Glutamatergic neuron (in vitro differentiated cells): Measurements from ENCODE around the gene SNX5. TPM values are rescaled to one million over a fixed set of nuclear protein-coding genes. Genes with fewer than 3 reads are reported as not detected.

ENCODE experiments used
- DNase-seq: peaks from one replicate; pipeline ENCODE4 v3.0.0; 2022
- H3K27ac Mint-ChIP-seq: one replicate; pipeline ENCODE4 v1.8.0; 2020; ENCODE audit warnings: mild to moderate bottlenecking, mixed read lengths, inconsistent platforms; ENCODE audit not compliant: unreplicated experiment
- H3K27me3 Mint-ChIP-seq: one replicate; pipeline ENCODE4 v1.8.0; 2020; ENCODE audit warnings: mild to moderate bottlenecking, moderate library complexity, mixed read lengths, inconsistent platforms; ENCODE audit not compliant: unreplicated experiment
- H3K36me3 Mint-ChIP-seq: one replicate; pipeline ENCODE4 v1.8.0; 2020; ENCODE audit warnings: mild to moderate bottlenecking, mixed read lengths, inconsistent platforms; ENCODE audit not compliant: unreplicated experiment
- H3K4me1 Mint-ChIP-seq: one replicate; pipeline ENCODE4 v1.8.0; 2020; ENCODE audit warnings: mild to moderate bottlenecking, low read depth, mixed read lengths, inconsistent platforms; ENCODE audit not compliant: unreplicated experiment
- H3K4me3 Mint-ChIP-seq: one replicate; pipeline ENCODE4 v1.8.0; 2020; ENCODE audit warnings: mild to moderate bottlenecking, mixed read lengths, inconsistent platforms; ENCODE audit not compliant: unreplicated experiment
- H3K9me3 Mint-ChIP-seq: one replicate; pipeline ENCODE4 v1.8.0; 2020; ENCODE audit warnings: mild to moderate bottlenecking, moderate library complexity, mixed read lengths, inconsistent platforms; ENCODE audit not compliant: unreplicated experiment
- CTCF ChIP-seq: fragments of 200-600 bp; sonication (generic); IDR thresholded peaks from one replicate; pipeline ENCODE4 v1.5.0; 2021; ENCODE audit not compliant: partially characterized antibody, unreplicated experiment
- total RNA-seq: library from RNA; stranded (reverse); fragmentation: NEBNext Ultra II Directional; extraction: Animal tissue kit (Norgen Biotek cat#: 25700); gene quantifications from one replicate; pipeline ENCODE4 v1.2.1, GENCODE V29; 2021; ENCODE audit not compliant: unreplicated experiment

SNX5 gene
- total RNA-seq, 1 donor from 2014 or later = 43.2 TPM

GRCh38 chr20:17909869-17910321 lies 58.7 kb downstream of the SNX5 start:
- Mint-ChIP-seq H3K27ac (peak overlapping the region; percentile 14), H3K9me3 (peaks cover 2% of the 10 kb centered on the region), H3K27me3 (peaks cover 2% of the 10 kb centered on the region), H3K4me1 (peaks cover 12% of the 10 kb centered on the region), H3K36me3 (no peaks in the 10 kb centered on the region), H3K4me3 (no peak overlapping the region)
- no peak for DNase-seq
- no peak for TF ChIP-seq CTCF

- Mint-ChIP-seq H3K27ac (no peak overlapping the region), H3K4me1 (peaks cover 12% of the 10 kb centered on the region), H3K9me3 (peaks cover 2% of the 10 kb centered on the region), H3K36me3 (no peaks in the 10 kb centered on the region), H3K27me3 (peaks cover 2% of the 10 kb centered on the region), H3K4me3 (no peak overlapping the region)
- no peak for TF ChIP-seq CTCF
- DNase-seq = no peak
These were observed 63.0 kb downstream of the SNX5 start for GRCh38 chr20:17905544-17905943.

- no peak overlapping the region for H3K4me3 Mint-ChIP-seq
- H3K4me1 Mint-ChIP-seq = peaks cover 1% of the 10 kb centered on the region
- no peaks in the 10 kb centered on the region for H3K36me3 Mint-ChIP-seq
- H3K9me3 Mint-ChIP-seq = peaks cover 1% of the 10 kb centered on the region
- H3K27ac Mint-ChIP-seq = no peak overlapping the region
- DNase-seq = no peak
- TF ChIP-seq CTCF = no peak
- H3K27me3 Mint-ChIP-seq = no peaks in the 10 kb centered on the region
These were observed 64.6 kb downstream of the SNX5 start for GRCh38 chr20:17904027-17904426.

DNA sequence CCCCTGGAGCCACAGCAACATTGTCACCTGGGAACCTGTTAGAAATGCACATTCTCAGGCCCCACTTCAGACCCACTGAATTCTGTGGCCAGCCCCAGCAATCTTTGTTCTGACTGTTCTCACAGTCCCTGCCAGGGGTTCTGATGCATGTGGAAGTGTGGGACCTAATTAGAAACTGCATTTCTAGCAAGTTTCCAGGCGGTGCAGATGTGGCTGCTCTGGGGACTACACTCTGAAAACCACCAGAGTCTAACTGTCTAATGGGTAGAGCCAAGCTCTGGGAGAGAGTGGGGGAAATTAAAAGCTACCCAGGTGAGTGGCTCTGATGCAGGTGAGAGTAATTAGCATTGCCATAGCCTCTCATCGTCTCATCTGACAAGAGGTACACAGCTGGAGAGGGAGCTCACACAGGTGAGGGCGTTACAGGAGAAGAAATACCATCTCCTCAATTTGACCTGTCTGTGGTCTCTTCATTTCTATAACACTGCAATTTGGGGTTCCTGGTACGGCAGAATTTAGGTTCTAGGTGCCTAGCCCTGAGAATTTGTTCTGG lies 66.0 kb downstream of the SNX5 start:
- Mint-ChIP-seq H3K36me3 (no peaks in the 10 kb centered on the region), H3K4me1 (no peaks in the 10 kb centered on the region), H3K4me3 (no peak overlapping the region), H3K27me3 (no peaks in the 10 kb centered on the region), H3K9me3 (peaks cover 5% of the 10 kb centered on the region), H3K27ac (no peak overlapping the region)
- TF ChIP-seq CTCF = no peak
- DNase-seq = no peak

DNA sequence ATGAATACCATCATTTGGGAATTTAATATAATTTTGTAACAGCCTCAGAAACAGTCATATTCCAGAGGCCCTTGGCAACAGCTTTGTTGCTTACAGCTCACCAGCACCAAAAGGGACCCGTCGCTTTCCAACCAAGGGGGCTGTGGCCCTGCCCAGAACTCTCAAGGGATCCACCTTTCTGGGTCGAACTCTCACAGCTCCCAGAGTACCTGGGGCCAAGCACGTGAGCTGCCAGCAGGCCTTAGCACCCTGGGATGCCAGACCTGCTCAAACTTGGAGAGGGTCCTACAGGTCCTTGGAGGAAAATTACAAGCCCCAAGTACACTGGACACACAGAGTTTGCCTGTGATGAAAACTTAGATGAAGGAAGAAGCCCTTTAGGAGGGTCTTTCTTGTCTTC lies 66.6 kb downstream of the SNX5 start:
- H3K4me3 Mint-ChIP-seq = no peak overlapping the region
- no peaks in the 10 kb centered on the region for H3K27me3 Mint-ChIP-seq
- H3K36me3 Mint-ChIP-seq = no peaks in the 10 kb centered on the region
- no peaks in the 10 kb centered on the region for H3K4me1 Mint-ChIP-seq
- TF ChIP-seq CTCF = no peak
- peaks cover 5% of the 10 kb centered on the region for H3K9me3 Mint-ChIP-seq
- no peak for DNase-seq
- no peak overlapping the region for H3K27ac Mint-ChIP-seq
